Keratinocyte (primary cell): ENCODE measurements around the gene EXOC6B. TPM values are rescaled to one million over a fixed set of nuclear protein-coding genes. Genes with fewer than 3 reads are reported as not detected.
A peak's percentile ranks its signal among the peaks of the same experiment; 100 is the strongest.

Experiments used
- DNase-seq: peaks from one replicate; pipeline ENCODE4 v3.0.0-alpha.2; 2011; ENCODE audit warnings: low read depth, missing footprints, low spot score
- FAIRE-seq: peaks from 2 replicates; lab custom pipeline; 2011; peaks lifted over from hg19 to GRCh38; lab: Jason Lieb, UNC
- H2AFZ ChIP-seq: 2 replicates; pipeline ENCODE4 v1.6.0; 2012; ENCODE audit warnings: low read length, control low read depth, inconsistent platforms; ENCODE audit not compliant: control insufficient read depth
- H3K27ac ChIP-seq: 2 replicates; pipeline ENCODE4 v1.5.1; 2011; ENCODE audit warnings: low read length; ENCODE audit not compliant: control insufficient read depth, insufficient read depth
- H3K27me3 ChIP-seq: 3 replicates; pipeline ENCODE4 v1.6.0; 2011; ENCODE audit warnings: low read length; ENCODE audit not compliant: control insufficient read depth, insufficient read depth; ENCODE audit errors: extremely low read depth
- H3K36me3 ChIP-seq, 2 experiments: 2 replicates in 1 of 2; 3 replicates in 1 of 2; pipeline ENCODE4 v1.5.1; 2011; ENCODE audit warnings: low read length in 2 of 2, mild to moderate bottlenecking in 1 of 2; ENCODE audit not compliant: control insufficient read depth in 2 of 2, insufficient read depth in 2 of 2; ENCODE audit errors: extremely low read depth in 1 of 2
- H3K4me1 ChIP-seq: 3 replicates; pipeline ENCODE4 v1.5.1; 2011; ENCODE audit warnings: low read length; ENCODE audit not compliant: control insufficient read depth, insufficient read depth; ENCODE audit errors: extremely low read depth
- H3K4me2 ChIP-seq: 3 replicates; pipeline ENCODE4 v1.6.0; 2011; ENCODE audit warnings: low read depth, low read length; ENCODE audit not compliant: control insufficient read depth, insufficient read depth; ENCODE audit errors: extremely low read depth
- H3K4me3 ChIP-seq, 3 experiments: fragments of 200-600 bp in 1 of 3; sonication (generic) in 1 of 3; 2 replicates in 2 of 3; 3 replicates in 1 of 3; pipeline ENCODE4 v1.5.1; 2011 to 2016; ENCODE audit warnings: low read length in 3 of 3, mild to moderate bottlenecking in 3 of 3, control low read depth in 2 of 3, inconsistent platforms in 1 of 3, low read depth in 1 of 3, mixed read lengths in 1 of 3, mixed run types in 1 of 3, moderate library complexity in 1 of 3; ENCODE audit not compliant: control insufficient read depth in 2 of 3, insufficient read depth in 2 of 3; ENCODE audit errors: extremely low read depth in 1 of 3
- H3K79me2 ChIP-seq: 2 replicates; pipeline ENCODE4 v1.6.0; 2012; ENCODE audit warnings: low read length; ENCODE audit not compliant: control insufficient read depth, insufficient read depth
- H3K9ac ChIP-seq: 3 replicates; pipeline ENCODE4 v1.6.0; 2011; ENCODE audit warnings: low read length; ENCODE audit not compliant: control insufficient read depth, insufficient read depth; ENCODE audit errors: extremely low read depth
- H3K9me1 ChIP-seq: 3 replicates; pipeline ENCODE4 v1.6.0; 2011; ENCODE audit warnings: low read length; ENCODE audit not compliant: control insufficient read depth, insufficient read depth; ENCODE audit errors: extremely low read depth
- H3K9me3 ChIP-seq: 2 replicates; pipeline ENCODE4 v1.5.1; 2012; ENCODE audit warnings: low read depth, low read length; ENCODE audit not compliant: control insufficient read depth
- H4K20me1 ChIP-seq: 3 replicates; pipeline ENCODE4 v1.6.0; 2011; ENCODE audit warnings: low read length; ENCODE audit not compliant: control insufficient read depth, insufficient read depth; ENCODE audit errors: extremely low read depth
- CTCF ChIP-seq, 3 experiments: IDR thresholded peaks in 1 of 3; conservative IDR thresholded peaks in 1 of 3; optimal IDR thresholded peaks in 1 of 3; 2 replicates in 2 of 3; 3 replicates in 1 of 3; pipeline versions ENCODE3 to v1.5.1; 2011; ENCODE audit warnings: low read length in 3 of 3, mild to moderate bottlenecking in 3 of 3, moderate library complexity in 2 of 3, control low read depth in 1 of 3, inconsistent platforms in 1 of 3; ENCODE audit not compliant: insufficient read depth in 2 of 3; ENCODE audit errors: extremely low read depth in 1 of 3
- EZH2 ChIP-seq: IDR thresholded peaks from one replicate; pipeline ENCODE4 v1.6.1; 2012; ENCODE audit warnings: inconsistent platforms, mild to moderate bottlenecking, low read length, moderate library complexity
- dilution Hi-C: fragments of 300-500 bp; cut with MboI; formaldehyde crosslinking; loops from one replicate; pipeline ENCODE4 v1.7.0; 2020; ENCODE audit warnings: low sequenced_read_pairs; ENCODE audit not compliant: extremely low pct_ligation_motif_present
- polyA plus RNA-seq, 5 experiments: library from polyadenylated mRNA; depleted of rRNA in 3 of 5; stranded (reverse) in 3 of 5; stranded (forward) in 1 of 5; unstranded in 1 of 5; fragments of >200 nt; gene quantifications; 1 replicate in 1 of 5; 2 replicates in 3 of 5; 3 replicates in 1 of 5; pipeline versions ENCODE4 v1.2.1 to v1.2.3, GENCODE V29; 2011 to 2012; ENCODE audit warnings: missing spikeins in 2 of 5, low read depth in 1 of 5, low replicate concordance in 1 of 5

Gene EXOC6B
- polyA plus RNA-seq, 1 donor (not counting 4 experiments of a cell fraction or from before 2014, with no cell fraction given): 37.3 TPM

GRCh38 chr2:72712304-72712703 lies 113.5 kb downstream of the EXOC6B start:
- H3K79me2 ChIP-seq: no peaks in the 10 kb centered on the region
- no peak for TF ChIP-seq EZH2
- TF ChIP-seq CTCF (optimal IDR thresholded peaks at IDR 0.05 in 1 of 3, IDR thresholded peaks at IDR 0.05 in 1 of 3, conservative IDR thresholded peaks at IDR 0.05 in 1 of 3; ENCODE audit: extremely low read depth in 1 of 3, insufficient read depth in 2 of 3, low read length in 3 of 3): no peak
- dilution Hi-C loops: no loop called here
- FAIRE-seq (no peak), DNase-seq (no peak)
- H3K4me3 ChIP-seq: no peak overlapping the region
- no peak overlapping the region for H3K9ac ChIP-seq
- no peaks in the 10 kb centered on the region for H3K27me3 ChIP-seq
- no peaks in the 10 kb centered on the region for H3K4me1 ChIP-seq
- H2AFZ ChIP-seq: no peak overlapping the region
- H3K27ac ChIP-seq: no peak overlapping the region
- peaks cover 2% of the 10 kb centered on the region for H3K9me1 ChIP-seq
- no peaks in the 10 kb centered on the region for H3K9me3 ChIP-seq
- no peaks in the 10 kb centered on the region for H4K20me1 ChIP-seq
- H3K4me2 ChIP-seq: no peak overlapping the region
- H3K36me3 ChIP-seq: no peaks in the 10 kb centered on the region

DNA sequence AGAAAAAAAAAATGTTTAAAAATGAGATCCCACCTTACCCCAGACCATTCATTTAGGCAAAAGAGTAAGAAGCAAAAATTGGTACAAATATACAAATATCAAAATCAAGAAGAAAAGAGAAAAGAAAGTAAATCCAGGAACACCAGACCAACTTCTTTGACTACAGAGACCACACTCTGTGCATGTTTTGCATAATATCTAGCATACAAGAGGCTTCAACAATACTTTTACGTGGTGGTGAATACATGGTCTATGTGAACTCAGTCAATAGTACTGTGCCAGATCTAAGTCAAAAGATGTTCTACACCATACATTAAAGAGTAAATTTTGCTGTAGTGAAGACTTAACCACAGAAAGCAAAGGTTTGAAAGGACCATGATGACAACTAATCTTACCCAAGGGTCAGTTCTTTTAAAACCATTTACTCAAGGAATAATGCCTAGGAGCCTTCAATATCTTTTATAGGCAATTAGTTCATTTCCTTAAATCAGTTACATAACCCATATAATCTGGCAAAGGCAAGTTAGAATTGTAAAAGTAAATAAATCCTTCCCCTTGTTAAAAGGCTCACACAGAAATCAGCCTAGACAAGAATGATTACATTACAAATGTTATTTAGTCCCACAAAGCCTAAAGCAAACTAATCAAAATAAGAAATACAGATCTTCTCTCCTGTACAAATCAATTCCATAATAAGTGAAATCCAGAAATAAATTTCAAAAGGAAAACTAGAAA lies 115.2 kb downstream of the EXOC6B start:
- H3K9ac ChIP-seq: no peak overlapping the region
- H4K20me1 ChIP-seq: no peaks in the 10 kb centered on the region
- H3K27ac ChIP-seq: no peak overlapping the region
- no peaks in the 10 kb centered on the region for H3K36me3 ChIP-seq
- no peak for DNase-seq
- no peak overlapping the region for H3K4me3 ChIP-seq
- H3K9me3 ChIP-seq: no peaks in the 10 kb centered on the region
- no peaks in the 10 kb centered on the region for H3K27me3 ChIP-seq
- no peak overlapping the region for H2AFZ ChIP-seq
- H3K79me2 ChIP-seq: no peaks in the 10 kb centered on the region
- H3K9me1 ChIP-seq: peaks cover 2% of the 10 kb centered on the region
- H3K4me1 ChIP-seq: no peaks in the 10 kb centered on the region
- FAIRE-seq: peak; percentile 9
- dilution Hi-C loops: no loop called here
- no peak overlapping the region for H3K4me2 ChIP-seq
- TF ChIP-seq EZH2: no peak
